ENCODE measurements around the gene ABHD16B. TPM values are rescaled to one million over a fixed set of nuclear protein-coding genes. Genes with fewer than 3 reads are reported as not detected.
"Not testable (repeated sequence)": the region's sequence is repeated elsewhere in the genome, so short reads cannot be mapped to it uniquely, and the experiment has no call there.

The ABHD16B gene
- total and polyA plus RNA-seq, 2 experiments from 2014 or later = not detected

DNA sequence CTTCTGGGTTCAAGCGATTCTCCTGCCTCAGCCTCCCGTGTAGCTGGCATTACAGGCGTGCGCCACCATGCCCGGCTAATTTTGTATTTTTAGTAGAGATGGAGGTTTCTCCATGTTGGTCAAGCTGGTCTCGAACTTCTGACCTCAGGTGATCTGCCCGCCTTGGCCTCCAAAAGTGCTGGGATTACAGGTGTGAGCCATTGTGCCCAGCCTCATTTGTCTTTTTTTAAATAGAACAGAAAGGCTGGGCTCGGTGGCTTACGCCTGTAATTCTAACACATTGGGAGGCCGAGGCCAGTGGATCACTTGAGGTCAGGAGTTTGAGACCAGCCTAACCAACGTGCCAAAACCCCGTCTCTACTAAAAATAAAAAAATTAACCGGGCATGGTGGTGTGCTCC is 5.7 kb downstream of the ABHD16B start:
- not testable (repeated sequence) for H3K9me2 ChIP-seq (ENCODE audit: insufficient read depth); DNase-seq (ENCODE audit: low spot score); ATAC-seq; H3K4me3 ChIP-seq; H2AFZ ChIP-seq; H3K4me2 ChIP-seq; H3K27me3 ChIP-seq (ENCODE audit: insufficient read depth); H3K27ac Mint-ChIP-seq; H3K9me3 Mint-ChIP-seq
- H3K4me1 ChIP-seq (ENCODE audit: insufficient read depth) = peaks cover 12% of the 10 kb centered on the region
- H3K79me2 ChIP-seq (replicated peaks; ENCODE audit: insufficient read depth) = peaks cover 50% of the 10 kb centered on the region
- Mint-ChIP-seq H3K4me3 (peak overlapping the region; percentile 94), H3K27me3 (ENCODE audit: insufficient read depth, low read depth, poor library complexity) (peaks cover 17% of the 10 kb centered on the region), H3K36me3 (ENCODE audit: low read depth) (peaks cover 36% of the 10 kb centered on the region), H3K4me1 (peaks cover 15% of the 10 kb centered on the region; the same call in 2 of the 3 replicates)
- peaks cover 30% of the 10 kb centered on the region for H3F3A ChIP-seq (replicated peaks; ENCODE audit: low read depth)
- 0 out of 2 replicates have a peak overlapping the region, but pooled peaks have one; percentile 32 for H3K27ac ChIP-seq (ENCODE audit: low read depth)
- H4K20me1 ChIP-seq (replicated peaks; ENCODE audit: insufficient read depth) = peaks cover 14% of the 10 kb centered on the region; the same call in 1 of the 2 replicates
- H3K36me3 ChIP-seq (ENCODE audit: insufficient read depth) = peaks cover 18% of the 10 kb centered on the region

DNA sequence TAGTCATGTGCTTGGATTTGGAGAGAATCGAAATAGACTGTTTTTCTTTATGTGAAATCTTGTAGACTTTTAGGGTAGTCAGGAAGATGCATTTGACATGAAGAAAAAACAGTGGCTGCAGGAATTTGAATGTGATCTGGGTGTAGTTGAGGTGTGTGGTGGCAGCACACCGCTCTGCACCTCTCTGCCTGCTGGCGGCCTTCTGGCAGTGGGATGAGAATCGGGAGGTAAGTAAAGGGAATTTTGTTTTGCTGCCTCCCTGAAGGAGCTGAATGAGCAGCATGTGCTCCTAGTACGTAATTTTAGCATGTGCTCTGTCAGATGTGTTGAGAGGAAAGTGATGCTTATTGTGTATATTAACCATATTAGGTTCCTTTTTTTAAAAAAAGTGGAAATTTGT is 7.0 kb downstream of the ABHD16B start:
- DNase-seq (ENCODE audit: low spot score) (no peak), ATAC-seq (no peak)
- H3K27me3 Mint-ChIP-seq (ENCODE audit: insufficient read depth, low read depth, poor library complexity) = peaks cover 14% of the 10 kb centered on the region
- H3K36me3 Mint-ChIP-seq (ENCODE audit: low read depth) = peaks cover 48% of the 10 kb centered on the region
- H3K4me1 Mint-ChIP-seq = peaks cover 11% of the 10 kb centered on the region; the same call in 2 of the 3 replicates
- no peak overlapping the region; the same call in 2 of the 3 replicates for H3K4me3 Mint-ChIP-seq
- Histone ChIP-seq H3K27me3 (ENCODE audit: insufficient read depth) (no peaks in the 10 kb centered on the region), H3K79me2 (replicated peaks; ENCODE audit: insufficient read depth) (peaks cover 51% of the 10 kb centered on the region), H2AFZ (no peak overlapping the region), H3K4me2 (no peak overlapping the region), H3K9me2 (ENCODE audit: insufficient read depth) (no peaks in the 10 kb centered on the region), H3K36me3 (ENCODE audit: insufficient read depth) (peaks cover 20% of the 10 kb centered on the region), H3K27ac (ENCODE audit: low read depth) (no peak overlapping the region), H3F3A (replicated peaks; ENCODE audit: low read depth) (peaks cover 33% of the 10 kb centered on the region), H3K4me3 (no peak overlapping the region), H3K4me1 (ENCODE audit: insufficient read depth) (peaks cover 12% of the 10 kb centered on the region), H4K20me1 (replicated peaks; ENCODE audit: insufficient read depth) (peaks cover 14% of the 10 kb centered on the region; the same call in 1 of the 2 replicates)
- H3K9me3 Mint-ChIP-seq = no peaks in the 10 kb centered on the region
- H3K27ac Mint-ChIP-seq = no peak overlapping the region
- no peak for TF ChIP-seq CREB1 (CRISPR knock-in tag; IDR thresholded peaks at IDR 0.05; ENCODE audit: low read depth)
- TF ChIP-seq JUNB (IDR thresholded peaks at IDR 0.05; ENCODE audit: unreplicated experiment) = no peak
- TF ChIP-seq, protein P1, sequence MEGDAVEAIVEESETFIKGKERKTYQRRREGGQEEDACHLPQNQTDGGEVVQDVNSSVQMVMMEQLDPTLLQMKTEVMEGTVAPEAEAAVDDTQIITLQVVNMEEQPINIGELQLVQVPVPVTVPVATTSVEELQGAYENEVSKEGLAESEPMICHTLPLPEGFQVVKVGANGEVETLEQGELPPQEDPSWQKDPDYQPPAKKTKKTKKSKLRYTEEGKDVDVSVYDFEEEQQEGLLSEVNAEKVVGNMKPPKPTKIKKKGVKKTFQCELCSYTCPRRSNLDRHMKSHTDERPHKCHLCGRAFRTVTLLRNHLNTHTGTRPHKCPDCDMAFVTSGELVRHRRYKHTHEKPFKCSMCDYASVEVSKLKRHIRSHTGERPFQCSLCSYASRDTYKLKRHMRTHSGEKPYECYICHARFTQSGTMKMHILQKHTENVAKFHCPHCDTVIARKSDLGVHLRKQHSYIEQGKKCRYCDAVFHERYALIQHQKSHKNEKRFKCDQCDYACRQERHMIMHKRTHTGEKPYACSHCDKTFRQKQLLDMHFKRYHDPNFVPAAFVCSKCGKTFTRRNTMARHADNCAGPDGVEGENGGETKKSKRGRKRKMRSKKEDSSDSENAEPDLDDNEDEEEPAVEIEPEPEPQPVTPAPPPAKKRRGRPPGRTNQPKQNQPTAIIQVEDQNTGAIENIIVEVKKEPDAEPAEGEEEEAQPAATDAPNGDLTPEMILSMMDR (conservative IDR thresholded peaks at IDR 0.05; ENCODE audit: low read depth in 2 of 2) = no peak
- no peak for TF ChIP-seq ZNF114 (CRISPR knock-in tag; IDR thresholded peaks at IDR 0.05)
- no peak for TF ChIP-seq EZH2phosphoT487 (IDR thresholded peaks at IDR 0.05; ENCODE audit: unreplicated experiment)
- TF ChIP-seq, protein P2, sequence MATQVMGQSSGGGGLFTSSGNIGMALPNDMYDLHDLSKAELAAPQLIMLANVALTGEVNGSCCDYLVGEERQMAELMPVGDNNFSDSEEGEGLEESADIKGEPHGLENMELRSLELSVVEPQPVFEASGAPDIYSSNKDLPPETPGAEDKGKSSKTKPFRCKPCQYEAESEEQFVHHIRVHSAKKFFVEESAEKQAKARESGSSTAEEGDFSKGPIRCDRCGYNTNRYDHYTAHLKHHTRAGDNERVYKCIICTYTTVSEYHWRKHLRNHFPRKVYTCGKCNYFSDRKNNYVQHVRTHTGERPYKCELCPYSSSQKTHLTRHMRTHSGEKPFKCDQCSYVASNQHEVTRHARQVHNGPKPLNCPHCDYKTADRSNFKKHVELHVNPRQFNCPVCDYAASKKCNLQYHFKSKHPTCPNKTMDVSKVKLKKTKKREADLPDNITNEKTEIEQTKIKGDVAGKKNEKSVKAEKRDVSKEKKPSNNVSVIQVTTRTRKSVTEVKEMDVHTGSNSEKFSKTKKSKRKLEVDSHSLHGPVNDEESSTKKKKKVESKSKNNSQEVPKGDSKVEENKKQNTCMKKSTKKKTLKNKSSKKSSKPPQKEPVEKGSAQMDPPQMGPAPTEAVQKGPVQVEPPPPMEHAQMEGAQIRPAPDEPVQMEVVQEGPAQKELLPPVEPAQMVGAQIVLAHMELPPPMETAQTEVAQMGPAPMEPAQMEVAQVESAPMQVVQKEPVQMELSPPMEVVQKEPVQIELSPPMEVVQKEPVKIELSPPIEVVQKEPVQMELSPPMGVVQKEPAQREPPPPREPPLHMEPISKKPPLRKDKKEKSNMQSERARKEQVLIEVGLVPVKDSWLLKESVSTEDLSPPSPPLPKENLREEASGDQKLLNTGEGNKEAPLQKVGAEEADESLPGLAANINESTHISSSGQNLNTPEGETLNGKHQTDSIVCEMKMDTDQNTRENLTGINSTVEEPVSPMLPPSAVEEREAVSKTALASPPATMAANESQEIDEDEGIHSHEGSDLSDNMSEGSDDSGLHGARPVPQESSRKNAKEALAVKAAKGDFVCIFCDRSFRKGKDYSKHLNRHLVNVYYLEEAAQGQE (IDR thresholded peaks at IDR 0.05; ENCODE audit: unreplicated experiment) = no peak
- TF ChIP-seq EZH2 (IDR thresholded peaks at IDR 0.05; ENCODE audit: low read depth, unreplicated experiment) = no peak
- TF ChIP-seq NANOG (IDR thresholded peaks at IDR 0.05; ENCODE audit: borderline replicate concordance) = no peak
- TF ChIP-seq POLR2AphosphoS5 (IDR thresholded peaks at IDR 0.05; ENCODE audit: low read depth) = no peak
- TF ChIP-seq, protein P3, sequence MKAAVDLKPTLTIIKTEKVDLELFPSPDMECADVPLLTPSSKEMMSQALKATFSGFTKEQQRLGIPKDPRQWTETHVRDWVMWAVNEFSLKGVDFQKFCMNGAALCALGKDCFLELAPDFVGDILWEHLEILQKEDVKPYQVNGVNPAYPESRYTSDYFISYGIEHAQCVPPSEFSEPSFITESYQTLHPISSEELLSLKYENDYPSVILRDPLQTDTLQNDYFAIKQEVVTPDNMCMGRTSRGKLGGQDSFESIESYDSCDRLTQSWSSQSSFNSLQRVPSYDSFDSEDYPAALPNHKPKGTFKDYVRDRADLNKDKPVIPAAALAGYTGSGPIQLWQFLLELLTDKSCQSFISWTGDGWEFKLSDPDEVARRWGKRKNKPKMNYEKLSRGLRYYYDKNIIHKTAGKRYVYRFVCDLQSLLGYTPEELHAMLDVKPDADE (IDR thresholded peaks at IDR 0.05) = no peak
- TF ChIP-seq ZNF331 (CRISPR knock-in tag; IDR thresholded peaks at IDR 0.05; ENCODE audit: low read depth) = no peak
